Jurkat, Clone E6-1 (cell line): ENCODE results near the gene ADAM12.

Experiments
- DNase-seq: peaks from one replicate; pipeline ENCODE4 v3.0.0-alpha.2; 2011; ENCODE audit warnings: low read depth, low spot score
- H3K4me3 ChIP-seq: 2 replicates; pipeline ENCODE4 v1.5.1; 2011; ENCODE audit warnings: mild to moderate bottlenecking, low read length, control low read depth, moderate library complexity

ADAM12 gene

DNA sequence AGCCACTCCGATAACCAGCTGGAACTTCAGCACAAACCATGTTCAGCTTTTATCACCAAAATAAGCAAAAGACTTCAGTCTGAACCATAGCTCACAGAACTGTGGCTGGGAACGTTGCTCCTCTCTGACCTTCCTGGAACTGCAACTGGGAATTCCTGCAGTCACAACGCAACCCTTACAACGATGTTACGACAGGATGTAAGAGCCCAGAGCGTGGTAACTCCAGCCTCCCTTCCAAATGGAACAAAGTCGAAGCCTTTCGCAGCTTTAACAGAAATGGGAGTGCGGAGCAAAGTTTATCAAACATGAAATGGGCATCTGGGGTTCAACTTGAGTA lies 162.6 kb downstream of the ADAM12 start:
- no peak for DNase-seq
- no peak overlapping the region for H3K4me3 ChIP-seq

DNA sequence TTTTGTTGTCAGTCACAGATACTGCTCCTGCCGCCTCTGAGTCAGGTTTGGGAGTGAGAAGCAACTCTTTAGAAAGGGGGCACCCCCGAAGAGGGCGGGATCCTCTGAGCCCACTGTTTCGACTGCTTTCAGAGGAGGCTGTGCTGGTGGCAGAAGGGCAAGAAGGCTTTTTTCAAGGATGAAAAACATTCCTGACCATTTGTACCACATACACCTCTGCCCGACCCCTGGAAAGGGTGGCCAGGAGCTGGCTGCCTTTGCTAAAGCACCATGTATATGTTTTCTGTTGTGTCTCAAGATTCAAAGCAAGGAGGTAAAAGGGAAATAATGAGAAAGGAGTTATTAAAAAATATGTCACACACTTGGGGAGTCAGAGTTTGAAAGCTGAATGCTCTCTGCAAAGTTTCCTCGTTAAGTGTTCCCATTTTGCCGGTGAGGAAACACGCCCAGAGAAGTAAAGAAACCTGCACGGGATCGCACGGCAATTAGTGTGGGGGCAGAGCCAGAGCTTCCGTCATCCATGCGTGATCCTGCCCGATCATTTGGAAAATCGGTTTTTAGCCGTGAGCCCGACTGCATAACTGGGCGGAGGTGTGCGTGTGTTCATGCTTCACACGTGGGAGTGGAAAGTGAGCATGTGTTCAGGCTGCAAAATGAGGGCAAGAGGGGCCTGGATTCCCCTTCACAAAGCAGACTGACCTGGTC lies 163.2 kb downstream of the ADAM12 start:
- H3K4me3 ChIP-seq, result no peak overlapping the region
- DNase-seq, result no peak

DNA sequence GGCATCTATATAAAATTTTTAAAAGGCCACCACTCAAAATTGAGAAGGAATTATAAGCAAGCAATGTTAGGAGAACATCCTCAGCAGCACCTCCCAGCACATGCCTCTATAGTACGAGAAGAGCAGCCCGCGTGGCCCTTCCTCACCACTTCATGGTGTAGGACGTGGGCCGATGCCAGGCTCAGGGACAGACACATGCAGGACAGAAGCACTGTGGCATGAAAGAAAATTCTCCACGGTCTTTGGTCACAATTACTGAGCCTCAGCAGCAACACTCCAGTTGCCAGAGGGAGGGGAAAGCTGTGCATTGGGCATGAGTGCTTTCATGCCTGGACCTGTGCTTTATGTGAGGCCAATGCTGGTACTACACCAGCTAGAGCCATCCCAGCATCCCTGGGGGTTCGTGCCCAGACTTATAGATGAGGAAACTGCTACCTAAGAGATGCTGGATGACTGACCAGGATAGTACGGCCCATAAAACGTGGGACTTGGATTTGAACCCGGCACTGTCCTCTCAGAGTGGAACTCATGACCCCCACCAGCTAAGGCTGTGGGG lies 164.7 kb downstream of the ADAM12 start:
- H3K4me3 ChIP-seq, result no peak overlapping the region
- no peak for DNase-seq

DNA sequence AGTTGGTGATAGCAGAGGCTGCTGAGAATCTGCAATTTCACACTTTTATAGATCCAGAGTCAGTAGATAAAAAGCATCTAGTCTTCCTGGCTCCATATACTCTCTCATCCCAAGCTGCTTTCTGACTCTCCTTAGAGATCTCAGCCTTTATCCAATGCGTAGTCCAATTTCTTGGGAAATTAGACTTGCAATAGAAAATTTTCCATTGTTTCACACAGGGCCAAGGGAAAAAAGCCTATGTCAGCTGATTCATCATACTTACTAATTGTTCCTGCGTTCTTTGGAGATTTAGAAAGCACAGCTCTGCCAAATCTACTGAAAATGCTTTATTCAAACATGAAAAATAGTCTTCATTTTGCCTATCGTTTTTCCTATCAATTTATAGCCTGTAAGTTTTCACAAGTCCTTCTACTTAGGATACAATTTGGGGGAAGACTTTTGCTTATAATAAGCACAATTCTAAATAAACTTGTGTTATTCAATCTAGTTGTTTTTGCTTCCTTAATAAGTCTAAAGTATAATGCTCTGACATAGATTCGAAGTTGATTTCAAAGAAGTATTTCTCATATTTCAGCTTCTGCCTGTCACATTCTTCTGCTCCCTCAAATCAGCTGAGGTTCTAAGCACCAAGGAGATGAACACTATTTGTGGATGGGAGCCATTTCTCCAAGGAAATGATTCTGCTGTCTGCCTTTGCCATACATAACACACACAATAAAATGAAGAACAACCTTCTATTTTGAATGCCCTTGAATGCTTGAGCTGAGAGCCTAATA lies 165.4 kb downstream of the ADAM12 start:
- no peak for DNase-seq
- H3K4me3 ChIP-seq, result no peak overlapping the region

DNA sequence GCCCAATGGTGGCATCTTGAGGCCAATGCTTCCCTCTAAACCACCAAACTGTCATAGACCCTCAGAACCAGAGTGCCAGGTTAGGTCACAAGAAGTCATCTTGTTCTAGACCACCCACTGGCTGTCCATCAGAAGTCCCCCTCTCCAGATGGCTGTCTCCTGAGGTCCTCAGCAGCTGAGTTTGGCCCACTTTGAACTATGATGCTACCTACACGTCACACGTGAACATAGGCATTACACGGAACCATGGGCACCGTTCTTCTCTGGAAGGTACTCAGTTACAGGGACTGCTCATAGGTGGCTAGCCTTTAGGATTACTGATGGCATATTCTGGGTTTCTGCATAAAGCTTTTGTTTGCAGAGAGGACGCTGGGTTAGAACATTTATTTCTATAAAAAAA lies 166.4 kb downstream of the ADAM12 start:
- DNase-seq, result no peak
- no peak overlapping the region for H3K4me3 ChIP-seq

DNA sequence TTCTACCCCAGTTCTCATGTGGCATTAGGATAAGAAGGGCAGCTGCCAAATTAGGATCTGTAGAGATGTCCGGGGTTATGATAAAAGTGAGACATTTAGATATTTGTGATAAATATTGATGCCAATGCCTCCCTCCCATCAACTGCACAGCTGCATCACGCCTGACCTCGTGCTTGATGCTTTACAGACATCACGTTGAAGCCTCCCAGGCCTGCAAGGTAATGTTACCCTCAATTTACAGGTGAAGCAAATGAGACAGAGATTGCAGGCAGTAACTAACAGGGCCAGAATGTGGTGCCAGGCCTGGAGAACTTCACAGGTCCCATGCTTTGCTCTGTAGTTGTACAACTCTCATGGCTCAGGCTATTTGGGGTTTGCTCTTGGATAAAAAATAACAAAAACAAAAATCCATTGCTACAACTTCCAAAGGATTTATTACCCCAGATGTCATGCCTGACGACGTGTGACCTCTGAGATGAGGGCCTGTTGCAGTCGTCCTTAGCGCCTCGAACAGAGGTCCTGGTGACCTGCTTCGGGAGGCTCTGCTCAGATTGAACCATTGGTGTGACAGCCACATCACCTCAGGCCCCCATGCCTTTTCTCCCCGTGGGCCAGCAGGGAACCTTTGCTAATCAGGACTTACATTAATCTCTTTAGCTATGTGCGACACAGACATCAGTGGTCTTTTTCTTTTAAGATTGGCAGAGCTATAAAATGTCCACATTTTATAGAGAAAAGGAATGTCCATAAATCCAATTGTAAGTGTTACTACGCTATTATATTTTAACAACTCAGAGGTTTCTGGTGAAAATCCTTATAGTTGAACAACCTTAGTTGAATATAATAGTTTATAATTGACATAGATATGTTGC lies 169.3 kb downstream of the ADAM12 start:
- H3K4me3 ChIP-seq, result no peak overlapping the region
- no peak for DNase-seq

DNA sequence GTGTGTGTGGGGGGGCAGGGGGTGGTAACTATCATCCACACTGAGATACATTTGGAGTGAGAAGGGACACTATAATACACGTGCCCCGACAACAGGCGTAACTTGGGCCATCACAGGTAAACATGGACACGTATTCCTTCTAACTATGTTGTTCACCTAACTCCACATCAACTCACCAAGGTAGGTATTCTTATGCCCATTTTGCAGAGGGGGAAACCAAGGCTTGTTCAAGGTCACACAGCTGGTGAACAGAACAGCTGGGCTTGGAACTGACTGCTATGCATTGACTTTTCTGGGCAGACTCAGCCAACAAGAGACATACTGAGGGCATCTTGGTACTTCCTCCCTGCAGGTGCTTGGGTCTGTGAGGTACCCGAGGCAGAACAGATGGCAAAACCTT lies 170.1 kb downstream of the ADAM12 start:
- DNase-seq, result no peak
- H3K4me3 ChIP-seq, result no peak overlapping the region

DNA sequence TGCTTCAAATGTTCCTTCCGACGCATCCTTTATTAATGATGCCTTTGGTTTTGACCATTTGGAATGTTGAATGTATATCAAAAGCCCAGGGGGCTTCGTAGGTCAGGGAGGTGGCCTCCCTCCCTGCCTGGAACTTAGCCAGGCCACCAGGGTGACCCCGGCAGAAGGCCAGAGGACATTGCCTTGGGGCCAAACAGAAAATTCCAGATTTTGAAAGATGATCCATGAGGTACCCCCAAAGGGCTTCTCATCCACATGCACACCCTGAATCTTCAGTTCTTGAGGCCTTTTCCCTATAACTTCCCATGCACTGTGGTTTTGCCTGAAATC lies 171.7 kb downstream of the ADAM12 start:
- H3K4me3 ChIP-seq, result no peak overlapping the region
- no peak for DNase-seq

DNA sequence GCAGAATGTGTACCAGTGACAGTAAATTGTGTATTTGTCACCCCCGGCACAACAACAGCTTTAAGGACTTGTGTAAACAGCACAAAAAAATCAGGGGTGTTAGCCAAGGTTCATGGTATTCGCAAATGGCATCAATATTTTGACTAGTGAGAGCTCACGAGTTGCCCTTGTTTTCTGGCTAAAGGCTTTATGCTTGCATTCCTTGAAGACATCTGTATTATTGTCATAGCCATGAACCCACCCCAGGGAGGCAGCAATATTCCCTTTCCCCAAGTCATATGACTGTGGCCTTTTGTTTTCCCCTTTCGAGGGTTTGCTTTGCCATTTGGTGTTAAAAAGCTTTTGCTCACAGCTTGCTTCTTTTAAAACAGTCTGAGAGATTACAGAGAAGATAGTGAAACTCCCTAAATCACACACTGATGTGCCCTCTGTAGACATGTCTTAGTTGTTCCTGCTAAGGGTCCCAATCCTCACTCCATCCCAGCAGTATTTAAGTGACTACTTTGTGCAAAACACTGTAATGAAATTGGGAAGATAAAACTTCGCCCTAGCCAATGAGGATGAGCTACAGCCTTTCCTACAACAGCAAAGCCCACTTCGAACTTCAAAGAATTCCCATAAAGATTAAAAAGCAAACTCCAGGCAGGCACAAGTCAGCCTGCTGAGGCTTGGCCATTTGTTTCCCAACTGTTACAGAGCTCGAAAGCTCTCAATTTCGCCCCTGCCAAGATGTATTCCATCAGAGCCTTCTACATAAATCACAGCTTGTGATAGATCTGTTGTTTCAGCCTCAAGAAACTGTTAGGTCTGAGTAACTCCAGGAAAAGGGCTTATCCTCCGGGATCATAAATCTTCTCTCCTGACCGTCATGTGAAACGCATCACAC lies 172.3 kb downstream of the ADAM12 start:
- no peak overlapping the region for H3K4me3 ChIP-seq
- DNase-seq, result no peak

DNA sequence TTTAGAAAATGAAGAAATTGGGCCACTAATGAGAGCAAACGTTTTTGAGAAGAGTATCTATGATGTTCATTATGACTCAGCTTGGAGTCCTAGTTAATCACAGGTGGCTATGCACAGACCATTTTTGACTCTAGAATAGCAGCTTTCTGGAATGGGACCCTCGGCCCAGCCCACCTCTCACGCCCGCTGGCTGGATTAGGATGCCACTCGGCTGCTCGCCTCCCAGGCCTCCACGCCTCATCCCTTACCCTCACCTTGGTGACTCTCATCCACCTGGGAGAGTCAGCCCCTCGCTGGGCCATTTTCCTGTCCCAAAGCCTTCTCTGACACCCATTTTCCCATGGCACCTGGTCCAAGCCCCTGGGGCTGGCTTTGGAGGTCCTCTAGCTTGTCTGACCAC lies 173.6 kb downstream of the ADAM12 start:
- no peak overlapping the region for H3K4me3 ChIP-seq
- no peak for DNase-seq

DNA sequence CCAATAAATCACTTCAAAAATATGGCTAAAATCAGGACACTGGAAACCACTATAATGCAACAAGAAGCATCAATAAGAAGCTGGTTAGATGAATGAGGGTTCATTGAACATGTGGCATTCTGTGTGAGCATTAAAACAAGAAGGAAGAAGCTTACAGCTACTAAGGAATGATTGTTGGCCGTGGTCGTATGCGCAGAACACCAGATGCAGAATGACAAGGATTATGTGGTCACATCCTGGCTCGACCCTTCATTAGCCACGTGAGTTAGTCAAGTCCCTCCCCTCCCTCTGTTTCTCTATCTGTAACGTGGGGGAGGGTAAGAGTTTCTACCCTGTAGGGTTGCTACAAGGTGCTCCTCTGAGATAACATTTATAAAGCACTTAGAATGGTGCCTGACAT lies 174.3 kb downstream of the ADAM12 start:
- no peak overlapping the region for H3K4me3 ChIP-seq
- DNase-seq, result no peak

DNA sequence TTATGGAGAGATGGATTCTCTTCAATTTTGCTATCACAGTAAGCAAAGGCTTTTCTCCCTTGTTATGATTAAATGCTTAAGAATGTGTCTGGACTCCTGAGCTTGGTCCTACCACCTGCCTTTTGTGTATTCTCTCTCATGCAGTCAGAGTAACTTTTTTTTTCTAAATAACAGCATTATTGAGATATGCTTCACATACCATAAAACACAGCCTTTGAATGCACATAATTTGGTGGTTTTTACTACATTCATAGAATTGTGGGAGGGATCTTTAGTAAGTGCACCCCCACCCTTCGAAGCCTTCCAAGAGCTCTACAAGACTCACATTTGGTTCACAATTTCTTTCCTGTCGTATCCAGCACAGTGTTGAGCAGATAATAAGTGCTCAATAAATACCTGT lies 175.5 kb downstream of the ADAM12 start:
- no peak overlapping the region for H3K4me3 ChIP-seq
- no peak for DNase-seq

DNA sequence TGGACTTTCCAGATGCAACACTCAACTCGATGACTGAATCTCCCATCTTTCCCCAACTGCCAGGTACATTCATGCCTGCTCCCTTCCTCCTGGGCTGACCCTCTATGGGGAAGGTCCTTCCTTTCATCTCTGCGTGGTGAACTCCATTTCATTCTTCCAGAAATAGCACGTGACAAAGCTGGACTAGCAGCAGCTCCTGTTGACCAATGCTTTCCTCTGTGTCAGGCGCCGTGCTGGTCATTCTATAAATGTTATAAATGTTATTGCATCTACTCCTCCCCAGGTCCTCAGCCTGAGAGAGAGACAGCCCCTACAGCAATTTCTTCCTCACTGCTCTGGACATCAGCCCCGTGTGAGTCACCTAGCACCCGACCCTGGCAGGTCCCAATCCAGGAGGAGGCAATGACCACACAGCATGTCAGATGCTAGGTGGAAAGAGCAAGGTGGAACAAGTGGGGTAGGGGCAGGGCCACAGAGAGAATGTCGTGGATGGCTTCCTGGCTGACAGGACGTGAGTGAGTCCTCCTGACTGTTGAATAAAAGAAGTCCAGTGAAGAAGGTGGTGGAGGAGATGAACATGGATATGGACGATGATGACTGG lies 178.1 kb downstream of the ADAM12 start:
- no peak for DNase-seq
- no peak overlapping the region for H3K4me3 ChIP-seq

DNA sequence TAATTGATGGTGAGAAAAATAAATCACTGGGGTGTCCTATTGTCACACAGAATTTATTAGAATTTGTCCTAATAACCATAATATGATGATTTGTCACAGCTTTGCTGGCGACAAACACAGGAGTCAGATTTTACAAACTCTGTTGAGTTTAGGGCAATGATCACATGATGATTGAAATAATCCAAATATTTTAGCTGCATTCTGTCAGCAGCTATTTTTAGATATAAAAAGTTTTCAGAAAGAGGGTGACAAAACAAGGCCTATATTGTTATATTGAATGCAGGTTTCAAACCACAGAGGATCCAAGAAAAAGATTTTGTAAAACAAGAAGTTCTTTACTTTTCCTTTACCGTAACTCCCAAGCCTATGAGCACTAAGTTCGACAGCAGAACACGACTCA lies 178.8 kb downstream of the ADAM12 start:
- no peak for DNase-seq

DNA sequence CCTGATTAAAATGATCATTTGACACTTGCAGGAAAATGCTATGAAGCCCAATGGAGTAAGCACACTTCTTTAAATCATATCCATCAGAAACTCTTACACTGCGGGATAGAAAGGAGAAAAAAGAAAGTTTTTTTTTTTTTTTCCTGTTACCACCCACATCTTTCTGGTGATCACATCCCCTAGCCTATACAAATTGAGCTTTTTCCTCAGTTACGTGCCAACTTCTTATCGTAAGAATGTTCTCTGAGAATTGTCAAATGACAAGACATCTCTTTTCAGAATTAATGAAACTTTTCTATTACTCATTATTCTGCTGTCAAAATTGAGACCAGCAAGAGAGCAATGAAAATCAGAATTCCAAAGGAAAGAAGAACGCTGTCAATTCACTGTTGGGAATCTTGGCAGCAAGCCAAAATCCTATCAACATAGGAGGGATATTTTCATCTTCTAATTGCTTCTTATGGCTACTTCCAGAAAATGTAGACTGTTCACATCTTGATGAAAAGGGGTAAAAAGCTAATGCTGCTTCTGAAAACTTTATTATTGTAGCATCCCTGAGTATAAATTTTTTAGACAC lies 179.5 kb downstream of the ADAM12 start:
- no peak for DNase-seq
- no peak overlapping the region for H3K4me3 ChIP-seq

More for the DNA sequence above, 178.8 kb downstream of the ADAM12 start:
- H3K4me3 ChIP-seq, result no peak overlapping the region

DNA sequence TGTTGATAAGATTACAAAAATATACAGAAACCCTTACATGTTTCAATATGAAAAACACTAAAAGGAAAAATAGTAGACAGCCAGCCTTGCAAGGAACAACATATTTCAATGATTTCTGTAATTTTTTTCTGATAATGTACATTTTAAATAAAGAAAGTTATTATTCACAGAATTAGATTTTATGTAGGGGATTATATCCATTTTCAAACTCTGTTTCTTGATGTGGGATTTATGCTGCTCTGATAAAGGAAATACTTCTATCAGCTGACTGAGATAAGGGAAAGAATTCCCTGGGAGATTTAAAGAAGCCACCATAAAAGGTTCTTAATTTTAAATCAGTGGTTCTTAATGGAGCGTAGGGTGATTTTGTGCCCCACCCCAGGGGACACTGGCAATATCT lies 180.4 kb downstream of the ADAM12 start:
- DNase-seq, result no peak

DNA sequence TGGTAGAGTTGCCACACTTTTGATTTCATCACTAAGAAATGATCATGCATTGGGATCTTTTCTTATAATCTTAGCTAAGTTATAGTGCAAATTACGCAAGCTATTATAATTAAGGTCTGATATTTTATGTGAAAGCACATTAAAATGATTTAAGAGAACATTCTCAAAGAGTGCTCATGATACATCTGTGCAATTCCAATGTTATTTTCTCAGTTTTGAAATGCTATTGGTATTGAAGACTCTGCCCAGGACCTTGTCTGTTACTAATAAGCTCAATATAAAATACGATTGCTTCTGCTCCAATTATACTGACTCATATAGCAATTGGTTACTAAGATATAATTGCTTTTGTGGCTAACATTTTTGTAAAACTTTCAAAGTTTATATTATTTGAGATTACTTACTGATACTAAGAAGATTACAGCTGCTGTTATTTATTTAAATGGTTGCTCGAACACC lies 180.9 kb downstream of the ADAM12 start:
- H3K4me3 ChIP-seq, result no peak overlapping the region
- DNase-seq, result no peak

More for the DNA sequence above, 180.4 kb downstream of the ADAM12 start:
- H3K4me3 ChIP-seq, result no peak overlapping the region
